Ishikawa (cell line): Measurements from ENCODE around the gene MUC3A.

Source experiments
- CEBPB ChIP-seq: IDR thresholded peaks from 2 replicates; pipeline ENCODE4 v1.6.1; 2012
- CREB1 ChIP-seq: IDR thresholded peaks from 2 replicates; pipeline ENCODE4 v1.6.1; 2012; ENCODE audit warnings: low read depth
- EGR1 ChIP-seq: IDR thresholded peaks from 2 replicates; pipeline ENCODE4 v1.6.1; 2012
- EP300 ChIP-seq: IDR thresholded peaks from 2 replicates; pipeline ENCODE4 v1.6.1; 2012; ENCODE audit warnings: borderline replicate concordance
- FOXM1 ChIP-seq: IDR thresholded peaks from 2 replicates; pipeline ENCODE4 v1.6.1; 2012; ENCODE audit warnings: low read depth, borderline replicate concordance
- NFIC ChIP-seq: IDR thresholded peaks from 2 replicates; pipeline ENCODE4 v1.6.1; 2012
- RAD21 ChIP-seq: IDR thresholded peaks from 2 replicates; pipeline ENCODE4 v1.6.1; 2012; ENCODE audit warnings: low read depth
- REST ChIP-seq: IDR thresholded peaks from 2 replicates; pipeline ENCODE4 v1.6.1; 2012; ENCODE audit warnings: low read depth, mild to moderate bottlenecking
- TAF1 ChIP-seq: IDR thresholded peaks from 2 replicates; pipeline ENCODE4 v1.6.1; 2012; ENCODE audit warnings: low read depth, mild to moderate bottlenecking
- TCF12 ChIP-seq: IDR thresholded peaks from 2 replicates; pipeline ENCODE4 v1.6.1; 2012; ENCODE audit warnings: low read depth
- TEAD4 ChIP-seq: IDR thresholded peaks from 2 replicates; pipeline ENCODE4 v1.6.1; 2012
- USF1 ChIP-seq: IDR thresholded peaks from 2 replicates; pipeline ENCODE4 v1.6.1; 2012
- YY1 ChIP-seq: IDR thresholded peaks from 2 replicates; pipeline ENCODE4 v1.6.1; 2012; ENCODE audit warnings: low read depth
- ZBTB7A ChIP-seq: IDR thresholded peaks from 2 replicates; pipeline ENCODE4 v1.6.1; 2012; ENCODE audit warnings: low read depth
- TF ChIP-seq, protein P1 (sequence below): IDR thresholded peaks from 2 replicates; pipeline ENCODE4 v1.6.1; 2012

The MUC3A gene

DNA sequence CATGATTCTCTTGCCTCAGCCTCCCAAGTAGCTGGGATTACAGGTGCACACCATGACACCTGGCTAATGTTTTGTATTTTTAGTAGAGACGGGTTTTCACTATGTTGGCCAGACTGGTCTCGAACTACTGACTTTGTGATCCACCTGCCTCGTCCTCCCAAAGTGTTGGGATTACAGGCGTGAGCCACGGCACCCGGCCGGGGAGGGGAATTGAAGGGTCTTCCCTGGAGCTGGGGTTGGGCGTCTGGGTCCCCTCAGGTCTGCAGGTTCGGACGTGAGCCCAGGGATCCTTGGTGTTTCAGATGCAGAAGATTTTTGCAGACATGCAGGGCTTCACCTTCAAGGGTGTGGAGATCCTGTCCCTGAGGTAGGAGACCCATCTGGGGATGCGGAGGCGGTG is 14.1 kb downstream of the MUC3A start:
- TF ChIP-seq NFIC (no peak), RAD21 (no peak), EGR1 (no peak), EP300 (no peak)

DNA sequence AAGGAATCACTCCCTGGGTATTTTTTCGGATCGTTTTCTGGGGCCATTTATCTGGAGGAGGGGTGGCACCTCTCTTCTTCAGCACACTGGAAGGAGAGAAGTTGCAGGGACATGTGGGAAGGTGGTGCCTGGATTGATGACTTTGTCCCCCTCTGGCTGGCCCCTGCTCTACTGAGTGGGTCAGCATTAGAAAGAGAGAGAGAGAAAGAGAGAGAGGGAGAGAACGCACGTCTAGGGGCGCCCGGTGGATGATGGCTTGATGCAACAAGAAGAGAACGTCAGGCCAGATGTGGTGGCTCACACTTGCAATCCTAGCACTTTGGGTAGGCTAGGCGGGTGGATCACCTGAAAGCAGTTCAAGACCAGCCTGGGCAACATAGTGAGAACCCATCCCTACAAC is 14.5 kb downstream of the MUC3A start:
- TF ChIP-seq REST (no peak), TCF12 (no peak), CREB1 (no peak), TEAD4 (no peak), NFIC (no peak), YY1 (no peak), RAD21 (no peak), FOXM1 (no peak), ZBTB7A (no peak), USF1 (no peak), EP300 (no peak), TAF1 (no peak), CEBPB (no peak), EGR1 (no peak)
- TF ChIP-seq, protein P1, sequence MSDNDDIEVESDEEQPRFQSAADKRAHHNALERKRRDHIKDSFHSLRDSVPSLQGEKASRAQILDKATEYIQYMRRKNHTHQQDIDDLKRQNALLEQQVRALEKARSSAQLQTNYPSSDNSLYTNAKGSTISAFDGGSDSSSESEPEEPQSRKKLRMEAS = no peak

GRCh38 chr7:100964630-100965029 is 15.3 kb downstream of the MUC3A start:
- TF ChIP-seq FOXM1 (no peak), CEBPB (no peak), ZBTB7A (no peak), TAF1 (no peak), CREB1 (no peak)
- TF ChIP-seq, protein P1 = no peak

- TF ChIP-seq TCF12 (no peak), NFIC (no peak), YY1 (no peak), CREB1 (no peak), TAF1 (no peak), ZBTB7A (no peak), TEAD4 (no peak), USF1 (no peak), RAD21 (no peak), EGR1 (no peak), CEBPB (no peak), REST (no peak), FOXM1 (no peak), EP300 (no peak)
- TF ChIP-seq, protein P1 = no peak
Observed at GRCh38 chr7:100965045-100965722, 15.8 kb downstream of the MUC3A start.

DNA sequence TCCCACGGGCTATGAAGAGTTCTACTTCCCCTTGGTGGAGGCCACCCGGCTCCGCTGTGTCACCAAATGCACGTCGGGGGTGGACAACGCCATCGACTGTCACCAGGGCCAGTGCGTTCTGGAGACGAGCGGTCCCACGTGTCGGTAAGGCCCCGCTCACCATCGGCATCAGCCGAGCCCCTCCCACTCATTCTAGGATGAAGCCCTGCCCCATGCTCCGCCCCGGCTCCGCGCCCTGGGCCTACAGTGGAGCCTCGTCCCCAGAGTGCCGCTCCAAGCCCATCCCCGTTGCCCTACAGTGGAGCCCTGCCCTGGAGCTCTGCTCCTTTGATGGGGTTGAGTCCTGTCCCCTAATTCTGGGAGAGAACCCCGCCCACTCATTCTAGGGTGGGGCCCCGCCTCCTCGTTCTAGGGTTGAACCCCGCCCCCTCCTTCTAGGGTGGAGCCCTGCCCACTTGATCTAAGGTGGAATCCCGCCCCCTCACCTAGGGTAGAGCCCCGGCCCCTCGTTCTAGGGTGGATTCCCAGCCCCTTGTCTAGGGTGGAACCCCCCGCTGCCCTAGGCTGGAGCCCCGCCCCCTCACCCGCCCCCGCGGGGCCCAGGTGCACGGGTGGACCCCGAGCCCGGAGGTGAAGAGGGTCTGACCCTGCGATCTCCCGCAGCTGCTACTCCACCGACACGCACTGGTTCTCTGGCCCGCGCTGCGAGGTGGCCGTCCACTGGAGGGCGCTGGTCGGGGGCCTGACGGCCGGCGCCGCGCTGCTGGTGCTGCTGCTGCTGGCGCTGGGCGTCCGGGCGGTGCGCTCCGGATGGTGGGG is 16.6 kb downstream of the MUC3A start:
- TF ChIP-seq EP300 (0 out of 2 replicates have a peak, but pooled peaks have one; percentile 21), FOXM1 (no peak), RAD21 (peak; percentile 65), REST (no peak), ZBTB7A (peak; percentile 69; the same call in 1 of the 2 replicates), EGR1 (0 out of 2 replicates have a peak, but pooled peaks have one; percentile 28), YY1 (no peak), CEBPB (no peak)
- TF ChIP-seq, protein P1 = 0 out of 2 replicates have a peak, but pooled peaks have one; percentile 38
